Mesendoderm (in vitro differentiated cells): ENCODE measurements around the gene CA4.

Experiments used
- DNase-seq: peaks from one replicate; pipeline ENCODE4 v3.0.0; 2013
- H2AK5ac ChIP-seq: 2 replicates; pipeline ENCODE4 v1.6.1; 2013; ENCODE audit warnings: low read length, inconsistent platforms
- H2BK120ac ChIP-seq: 2 replicates; pipeline ENCODE4 v1.6.1; 2013; ENCODE audit warnings: low read depth, mild to moderate bottlenecking, low read length, moderate library complexity, mixed read lengths
- H2BK15ac ChIP-seq: replicated peaks from 2 replicates; pipeline ENCODE4 v1.6.1; 2013; ENCODE audit warnings: low read depth, mild to moderate bottlenecking, moderate library complexity
- H2BK5ac ChIP-seq: 2 replicates; pipeline ENCODE4 v1.6.1; 2013; ENCODE audit warnings: low read length, inconsistent platforms
- H3K18ac ChIP-seq: 2 replicates; pipeline ENCODE4 v1.6.1; 2013; ENCODE audit warnings: mild to moderate bottlenecking, low read length, mixed read lengths
- H3K23ac ChIP-seq: one replicate; pipeline ENCODE4 v1.6.1; 2013; ENCODE audit warnings: low read length
- H3K27ac ChIP-seq: 2 replicates; pipeline ENCODE4 v1.5.1; 2013; ENCODE audit warnings: low read depth, mild to moderate bottlenecking, inconsistent platforms, low read length, moderate library complexity
- H3K27me3 ChIP-seq: 2 replicates; pipeline ENCODE4 v1.6.1; 2013; ENCODE audit warnings: low read length, control low read depth, mild to moderate bottlenecking, inconsistent platforms; ENCODE audit not compliant: insufficient read depth, poor library complexity
- H3K36me3 ChIP-seq: 2 replicates; pipeline ENCODE4 v1.6.1; 2013; ENCODE audit warnings: low read length, inconsistent platforms; ENCODE audit not compliant: control insufficient read depth, insufficient read depth
- H3K4ac ChIP-seq: one replicate; pipeline ENCODE4 v1.6.1; 2013; ENCODE audit warnings: low read depth, mild to moderate bottlenecking, low read length, moderate library complexity
- H3K4me1 ChIP-seq: 2 replicates; pipeline ENCODE4 v1.6.1; 2013; ENCODE audit warnings: low read depth, low read length, inconsistent platforms; ENCODE audit not compliant: control insufficient read depth
- H3K4me2 ChIP-seq: 2 replicates; pipeline ENCODE4 v1.6.1; 2013; ENCODE audit warnings: low read length
- H3K4me3 ChIP-seq: 2 replicates; pipeline ENCODE4 v1.5.1; 2013; ENCODE audit warnings: mild to moderate bottlenecking, low read length
- H3K56ac ChIP-seq: one replicate; pipeline ENCODE4 v1.6.1; 2013; ENCODE audit warnings: low read length
- H3K79me1 ChIP-seq: 2 replicates; pipeline ENCODE4 v1.6.1; 2013; ENCODE audit warnings: low read length, inconsistent platforms
- H3K79me2 ChIP-seq: 2 replicates; pipeline ENCODE4 v1.6.1; 2013; ENCODE audit warnings: mild to moderate bottlenecking, low read length; ENCODE audit not compliant: control insufficient read depth, insufficient read depth
- H3K9ac ChIP-seq: 2 replicates; pipeline ENCODE4 v1.6.1; 2013; ENCODE audit warnings: low read length, inconsistent platforms
- H4K5ac ChIP-seq: one replicate; pipeline ENCODE4 v1.6.1; 2013; ENCODE audit warnings: low read length
- H4K8ac ChIP-seq: one replicate; pipeline ENCODE4 v1.6.1; 2013; ENCODE audit warnings: low read depth, mild to moderate bottlenecking, control low read depth, low read length, moderate library complexity
- WGBS: extraction: QIAGEN DNeasy Blood & Tissue Kit; methylation state at CpG from one replicate; pipeline ENCODE4 v1.1.7; 2013; ENCODE audit warnings: low lambda C conversion rate, missing lambda C conversion rate; ENCODE audit not compliant: insufficient coverage; ENCODE audit errors: extremely low coverage; 5-methylcytosine and 5-hydroxymethylcytosine counted together

The CA4 gene

DNA sequence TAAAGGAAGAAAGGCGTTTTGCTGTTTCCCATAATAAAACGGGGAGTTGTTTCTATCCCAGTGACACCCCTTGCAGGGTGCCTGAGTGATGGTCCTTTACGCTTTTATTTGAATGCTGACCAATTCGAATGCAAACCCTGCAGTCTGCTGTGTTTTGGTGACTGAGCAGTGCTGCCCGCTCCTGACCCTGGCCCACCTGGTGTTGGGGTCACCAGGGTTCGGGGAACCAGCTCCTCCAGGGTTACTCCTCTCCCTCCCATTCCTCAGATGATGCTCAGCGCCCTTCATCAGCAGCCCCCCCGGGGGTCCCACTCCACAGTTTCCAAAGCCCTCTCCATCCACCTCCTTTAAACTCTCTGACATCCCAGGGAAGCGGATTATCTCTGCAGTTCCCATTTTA is 6.0 kb downstream of the CA4 start:
- Histone ChIP-seq H3K27ac (no peak overlapping the region), H3K56ac (no peak overlapping the region), H2BK120ac (no peak overlapping the region), H3K4ac (no peak overlapping the region), H3K4me3 (no peak overlapping the region), H4K8ac (no peak overlapping the region), H3K36me3 (no peaks in the 10 kb centered on the region), H3K23ac (no peak overlapping the region), H3K4me2 (no peak overlapping the region), H3K27me3 (peaks cover 7% of the 10 kb centered on the region), H3K18ac (no peak overlapping the region), H3K9ac (no peak overlapping the region), H2BK15ac (no peak overlapping the region), H4K5ac (no peak overlapping the region), H3K4me1 (no peaks in the 10 kb centered on the region), H2BK5ac (no peak overlapping the region), H2AK5ac (no peak overlapping the region), H3K79me1 (no peaks in the 10 kb centered on the region), H3K79me2 (no peaks in the 10 kb centered on the region)
- no CpG with 5 or more reads among the region's 9 CpGs for WGBS
- DNase-seq: no peak

- H3K79me2 ChIP-seq: no peaks in the 10 kb centered on the region
- H3K4me3 ChIP-seq: no peak overlapping the region
- H3K18ac ChIP-seq: no peak overlapping the region
- H3K56ac ChIP-seq: no peak overlapping the region
- H2AK5ac ChIP-seq: no peak overlapping the region
- no peak for DNase-seq
- H3K36me3 ChIP-seq: no peaks in the 10 kb centered on the region
- H3K27me3 ChIP-seq: no peaks in the 10 kb centered on the region
- peaks cover 7% of the 10 kb centered on the region for H3K4me1 ChIP-seq
- no peak overlapping the region for H2BK15ac ChIP-seq
- H4K5ac ChIP-seq: no peak overlapping the region
- H3K79me1 ChIP-seq: no peaks in the 10 kb centered on the region
- no peak overlapping the region for H3K27ac ChIP-seq
- H4K8ac ChIP-seq: no peak overlapping the region
- H3K4me2 ChIP-seq: no peak overlapping the region
- H2BK120ac ChIP-seq: no peak overlapping the region
- WGBS: no CpG with 5 or more reads among the region's 8 CpGs
- H2BK5ac ChIP-seq: no peak overlapping the region
- no peak overlapping the region for H3K9ac ChIP-seq
- no peak overlapping the region for H3K23ac ChIP-seq
- H3K4ac ChIP-seq: no peak overlapping the region
Observed at GRCh38 chr17:60156746-60157145, 7.0 kb downstream of the CA4 start.

DNA sequence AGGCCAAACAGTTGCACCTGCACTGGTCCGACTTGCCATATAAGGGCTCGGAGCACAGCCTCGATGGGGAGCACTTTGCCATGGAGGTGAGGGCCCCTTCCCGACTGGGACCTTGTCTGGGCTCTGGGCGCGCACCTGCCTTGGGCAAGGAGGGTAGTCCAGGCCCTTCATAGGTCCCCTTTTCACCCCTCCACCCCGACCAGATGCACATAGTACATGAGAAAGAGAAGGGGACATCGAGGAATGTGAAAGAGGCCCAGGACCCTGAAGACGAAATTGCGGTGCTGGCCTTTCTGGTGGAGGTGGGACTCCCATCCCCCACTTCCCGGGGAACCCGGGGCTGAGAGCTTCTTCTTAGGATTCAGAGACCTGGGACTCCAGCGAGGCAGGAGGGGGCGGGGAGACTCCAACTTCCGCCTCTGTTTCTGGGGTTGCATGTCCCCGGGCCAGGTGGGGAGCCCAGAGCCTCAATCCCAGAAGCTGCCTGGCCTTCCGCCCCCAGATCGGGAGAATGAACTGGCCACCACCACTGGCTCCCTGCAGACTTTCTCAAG is 7.8 kb downstream of the CA4 start:
- Histone ChIP-seq H3K4me2 (no peak overlapping the region), H2BK120ac (no peak overlapping the region), H2BK5ac (no peak overlapping the region), H3K4ac (no peak overlapping the region), H3K18ac (no peak overlapping the region), H3K4me3 (no peak overlapping the region), H3K4me1 (peaks cover 10% of the 10 kb centered on the region), H4K5ac (no peak overlapping the region), H3K79me2 (no peaks in the 10 kb centered on the region), H3K79me1 (no peaks in the 10 kb centered on the region), H3K27me3 (no peaks in the 10 kb centered on the region), H2AK5ac (no peak overlapping the region), H2BK15ac (no peak overlapping the region), H3K36me3 (no peaks in the 10 kb centered on the region), H3K23ac (no peak overlapping the region), H3K27ac (no peak overlapping the region), H3K9ac (no peak overlapping the region), H4K8ac (no peak overlapping the region), H3K56ac (no peak overlapping the region)
- WGBS: no CpG with 5 or more reads among the region's 18 CpGs
- no peak for DNase-seq

- Histone ChIP-seq H3K56ac (no peak overlapping the region), H3K36me3 (no peaks in the 10 kb centered on the region), H3K4me2 (peak overlapping the region; percentile 4), H3K4me3 (no peak overlapping the region), H3K79me2 (no peaks in the 10 kb centered on the region), H2BK5ac (no peak overlapping the region), H3K23ac (no peak overlapping the region), H3K27me3 (no peaks in the 10 kb centered on the region), H3K9ac (no peak overlapping the region), H3K18ac (no peak overlapping the region), H3K79me1 (no peaks in the 10 kb centered on the region), H3K4me1 (peaks cover 10% of the 10 kb centered on the region), H2BK15ac (no peak overlapping the region), H4K5ac (no peak overlapping the region), H4K8ac (no peak overlapping the region), H3K27ac (no peak overlapping the region), H2AK5ac (no peak overlapping the region), H3K4ac (no peak overlapping the region), H2BK120ac (no peak overlapping the region)
- no peak for DNase-seq
- WGBS: no CpG with 5 or more reads among the region's 19 CpGs
Observed at GRCh38 chr17:60158751-60159478, 9.1 kb downstream of the CA4 start.

DNA sequence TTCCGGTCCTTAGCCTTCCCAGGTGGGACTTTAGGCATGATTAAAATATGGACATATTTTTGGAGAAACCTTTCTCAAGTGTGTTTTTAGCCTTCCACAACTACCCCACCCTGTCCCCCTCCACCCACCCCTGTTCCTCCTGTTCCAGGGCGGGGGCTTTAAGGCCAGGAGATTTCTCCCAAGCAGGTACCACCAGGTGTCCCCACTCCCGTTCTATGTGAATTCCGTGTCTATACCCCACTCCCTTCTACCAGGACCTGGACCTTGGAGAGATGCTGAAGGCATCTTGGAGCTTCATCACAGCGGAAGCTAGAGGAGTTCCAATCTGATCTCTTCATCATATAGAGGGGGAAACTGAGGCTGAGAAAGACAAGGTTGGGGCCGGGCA is 9.7 kb downstream of the CA4 start:
- H3K27ac ChIP-seq: no peak overlapping the region
- no peak overlapping the region for H2AK5ac ChIP-seq
- no peak overlapping the region for H3K4ac ChIP-seq
- no CpG with 5 or more reads among the region's 6 CpGs for whole genome bisulfite sequencing
- no peaks in the 10 kb centered on the region for H3K79me2 ChIP-seq
- no peaks in the 10 kb centered on the region for H3K36me3 ChIP-seq
- no peak overlapping the region for H4K8ac ChIP-seq
- H3K4me3 ChIP-seq: no peak overlapping the region
- no peak overlapping the region for H2BK120ac ChIP-seq
- H3K18ac ChIP-seq: no peak overlapping the region
- no peak overlapping the region for H2BK15ac ChIP-seq
- no peak overlapping the region for H3K4me2 ChIP-seq
- H3K56ac ChIP-seq: no peak overlapping the region
- no peaks in the 10 kb centered on the region for H3K79me1 ChIP-seq
- H3K27me3 ChIP-seq: no peaks in the 10 kb centered on the region
- no peak overlapping the region for H4K5ac ChIP-seq
- no peak overlapping the region for H3K9ac ChIP-seq
- no peak overlapping the region for H3K23ac ChIP-seq
- no peak for DNase-seq
- H2BK5ac ChIP-seq: no peak overlapping the region
- peaks cover 10% of the 10 kb centered on the region for H3K4me1 ChIP-seq
